Activated CD8-positive, alpha-beta T cell treated with anti-CD3 and anti-CD28 coated beads, Interleukin-2, amount 10 ng/mL, durations not matched to agents 7 days and 5 days (primary cell): Measurements from ENCODE around the gene RASAL2. TPM values are rescaled to one million over a fixed set of nuclear protein-coding genes. Genes with fewer than 3 reads are reported as not detected.
"Not testable (repeated sequence)": the region's sequence is repeated elsewhere in the genome, so short reads cannot be mapped to it uniquely, and the experiment has no call there.

ENCODE experiments used
- ATAC-seq: fragments of 150-1000 bp; cut with Tn5 transposase; one replicate; pipeline ENCODE4 v1.10.0; 2021; ENCODE audit warnings: moderate library complexity
- CTCF ChIA-PET: fragments of 350-600 bp; sonication (Branson Sonifier 250); formaldehyde crosslinking; loops from one replicate; lab custom pipeline; 2021; ENCODE audit warnings: antibody characterized with exemption; lab: Charles Lee
- POLR2A ChIA-PET: fragments of 350-600 bp; sonication (Branson Sonifier 250); formaldehyde crosslinking; loops from one replicate; lab custom pipeline; 2021; ENCODE audit warnings: antibody characterized with exemption; lab: Charles Lee
- DNase-seq: peaks from one replicate; pipeline ENCODE4 v3.0.0-alpha.2; 2020
- H3K27ac Mint-ChIP-seq: one replicate; pipeline ENCODE4 v1.8.0; 2021; ENCODE audit warnings: mild to moderate bottlenecking, mixed read lengths
- H3K27me3 Mint-ChIP-seq: one replicate; pipeline ENCODE4 v1.8.0; 2021; ENCODE audit warnings: low read depth, mixed read lengths
- H3K36me3 Mint-ChIP-seq: one replicate; pipeline ENCODE4 v1.8.0; 2021; ENCODE audit warnings: low read depth, mixed read lengths
- H3K4me1 Mint-ChIP-seq: one replicate; pipeline ENCODE4 v1.8.0; 2021; ENCODE audit warnings: low read depth, mixed read lengths
- H3K4me3 Mint-ChIP-seq: one replicate; pipeline ENCODE4 v1.8.0; 2021; ENCODE audit warnings: mild to moderate bottlenecking, mixed read lengths
- H3K9me3 Mint-ChIP-seq: one replicate; pipeline ENCODE4 v1.8.0; 2022; ENCODE audit warnings: mixed read lengths; ENCODE audit not compliant: insufficient read depth
- total RNA-seq, 2 experiments: library from RNA; stranded (reverse); gene quantifications; one replicate each; pipeline ENCODE4 v1.2.3, GENCODE V29; 2021

Gene RASAL2
- total RNA-seq, 2 experiments from 2014 or later = not detected

DNA sequence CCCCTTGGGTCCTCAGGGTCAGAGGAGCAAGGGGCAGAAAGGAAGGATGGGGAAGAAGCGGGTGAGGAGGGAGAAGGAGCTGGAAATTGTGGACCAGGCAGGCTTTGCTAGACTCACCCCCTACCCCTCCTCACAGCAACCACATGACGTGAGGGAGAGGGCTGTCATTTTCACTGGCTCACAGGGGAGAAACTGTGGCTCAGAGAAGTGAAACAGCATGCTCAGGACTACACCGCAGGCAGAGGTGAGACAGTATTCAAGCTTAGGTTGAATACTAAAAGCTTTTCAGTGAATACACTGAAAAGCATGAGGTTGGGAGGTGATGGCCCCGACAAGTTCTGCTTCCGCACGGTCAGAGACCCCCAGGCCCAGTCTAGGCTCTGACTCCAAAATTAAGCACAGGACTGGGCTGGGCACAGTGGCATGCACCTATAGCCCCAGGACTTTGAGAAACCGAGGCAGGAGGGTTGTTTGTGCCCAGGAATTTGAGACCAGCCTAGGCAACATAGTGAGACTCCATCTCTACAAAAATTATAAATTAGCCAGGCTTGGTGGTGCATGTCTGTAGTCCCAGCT lies 404.1 kb downstream of the RASAL2 start:
- H3K4me3 Mint-ChIP-seq = no peak overlapping the region
- POLR2A ChIA-PET = no interaction called here

DNA sequence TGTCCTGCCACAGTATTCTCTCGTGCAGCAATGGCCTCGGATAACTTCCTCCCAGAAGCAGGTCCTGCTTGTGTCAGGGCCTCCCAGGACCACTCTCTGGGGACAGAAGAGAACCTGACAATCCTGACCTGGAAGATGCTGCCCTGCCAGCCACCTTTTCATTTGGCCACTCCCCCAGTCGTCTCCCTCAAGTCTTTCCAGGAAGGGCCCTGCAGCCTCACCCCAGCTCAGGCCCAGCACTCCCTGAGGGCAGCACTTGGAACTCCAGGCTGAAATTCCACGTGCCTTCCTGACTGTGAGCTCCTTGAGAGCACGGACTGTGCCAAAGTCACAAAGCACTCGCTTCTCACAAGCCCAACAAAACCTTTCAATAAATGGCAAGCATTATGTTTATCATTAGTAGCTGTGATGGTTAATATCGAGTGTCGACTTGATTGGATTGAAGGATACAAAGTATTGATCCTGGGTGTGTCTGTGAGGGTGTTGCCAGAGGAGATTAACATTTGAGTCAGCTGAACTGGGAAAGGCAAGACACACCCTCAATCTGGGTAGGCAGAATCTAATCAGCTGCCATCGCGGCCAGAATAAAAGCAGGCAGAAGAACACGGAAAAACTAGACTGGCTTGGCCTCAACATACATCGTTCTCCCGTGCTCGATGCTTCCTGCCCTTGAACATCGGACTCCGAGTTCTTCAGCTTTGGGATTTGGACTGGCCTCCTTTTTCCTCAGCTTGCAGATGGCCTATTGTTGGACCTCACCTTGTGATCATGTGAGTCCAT lies 405.2 kb downstream of the RASAL2 start:
- CTCF ChIA-PET = no interaction called here
- Mint-ChIP-seq H3K27me3 (no peaks in the 10 kb centered on the region), H3K4me3 (no peak overlapping the region), H3K27ac (no peak overlapping the region), H3K9me3 (no peaks in the 10 kb centered on the region), H3K36me3 (no peaks in the 10 kb centered on the region), H3K4me1 (no peaks in the 10 kb centered on the region)
- DNase-seq (no peak), ATAC-seq (no peak)
- POLR2A ChIA-PET = no interaction called here

More for the DNA sequence above, 404.1 kb downstream of the RASAL2 start:
- no peaks in the 10 kb centered on the region for H3K36me3 Mint-ChIP-seq
- no peaks in the 10 kb centered on the region for H3K4me1 Mint-ChIP-seq
- CTCF ChIA-PET = no interaction called here
- H3K9me3 Mint-ChIP-seq = no peaks in the 10 kb centered on the region
- DNase-seq = no peak
- no peak overlapping the region for H3K27ac Mint-ChIP-seq
- ATAC-seq = no peak
- H3K27me3 Mint-ChIP-seq = no peaks in the 10 kb centered on the region

DNA sequence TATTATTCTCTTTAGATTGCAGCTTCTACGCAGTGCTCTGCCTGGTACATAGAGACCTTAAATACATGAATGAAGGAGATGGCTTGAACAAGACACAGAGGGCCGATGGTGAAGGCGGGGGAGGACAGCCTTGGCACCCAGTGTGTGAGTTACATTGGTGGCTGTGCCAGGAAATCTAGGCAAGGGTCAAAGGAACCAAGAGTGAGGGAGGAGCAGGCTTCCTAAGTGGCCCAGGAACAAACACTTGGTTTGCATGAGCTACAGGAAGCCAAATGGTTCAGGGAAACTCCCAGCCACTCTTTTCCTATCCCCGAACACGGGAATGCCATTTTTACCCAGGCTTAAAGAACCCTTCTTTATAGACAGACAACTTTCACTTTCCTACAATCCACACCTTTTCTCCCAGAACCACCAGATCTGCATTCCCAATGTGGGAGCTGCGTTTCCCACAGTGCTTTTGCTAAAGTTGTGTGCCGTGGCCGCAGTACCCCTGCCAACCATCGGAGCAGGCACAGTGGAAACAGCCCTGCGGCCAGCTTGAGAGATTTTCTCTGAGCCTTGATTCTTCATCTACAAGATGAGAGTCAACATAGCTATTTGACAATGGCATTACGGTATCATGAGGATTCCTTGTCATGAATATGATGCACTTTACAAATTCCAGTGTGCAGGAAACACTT lies 406.3 kb downstream of the RASAL2 start:
- DNase-seq (no peak), ATAC-seq (no peak)
- no peaks in the 10 kb centered on the region for H3K36me3 Mint-ChIP-seq
- CTCF ChIA-PET = interaction anchor here (0.8 to 1.8 kb wide), 5 partner anchors 28 to 503 kb away, joined by 3 to 11 read pairs (median 4); no protein-coding TSS in a partner anchor
- no peaks in the 10 kb centered on the region for H3K9me3 Mint-ChIP-seq
- no peaks in the 10 kb centered on the region for H3K27me3 Mint-ChIP-seq
- no peak overlapping the region for H3K4me3 Mint-ChIP-seq
- no peaks in the 10 kb centered on the region for H3K4me1 Mint-ChIP-seq
- POLR2A ChIA-PET = no interaction called here
- H3K27ac Mint-ChIP-seq = no peak overlapping the region

DNA sequence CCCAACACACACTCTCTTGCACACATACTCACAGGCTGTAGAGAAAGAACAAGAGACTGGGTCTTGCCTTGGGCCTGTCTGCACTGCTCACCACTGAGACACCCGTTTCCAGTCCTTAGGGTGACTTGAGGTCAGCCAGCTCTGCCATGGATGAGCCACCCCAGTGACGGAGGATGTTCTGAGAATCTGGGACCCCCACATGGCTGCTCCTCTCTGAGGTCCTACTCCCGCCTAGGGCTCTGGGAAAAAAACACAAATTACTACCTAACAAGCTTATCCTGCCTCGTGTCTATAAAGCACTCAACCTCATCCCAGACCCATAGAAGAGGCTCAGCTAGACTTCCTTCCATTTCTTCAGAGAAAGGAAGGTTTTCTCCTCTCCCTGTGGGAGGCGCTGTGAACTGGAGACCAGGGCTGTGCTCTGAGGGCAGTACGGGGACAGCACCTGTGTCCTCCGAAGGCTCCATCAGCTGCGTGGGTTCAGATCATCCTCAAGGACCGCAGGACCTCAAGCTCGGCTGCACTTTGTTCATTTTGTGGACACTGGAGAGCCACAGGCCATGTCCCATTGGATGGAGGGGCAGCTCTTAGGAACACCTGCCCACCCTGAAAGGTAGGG lies 407.1 kb downstream of the RASAL2 start:
- Mint-ChIP-seq H3K9me3 (no peaks in the 10 kb centered on the region), H3K4me1 (no peaks in the 10 kb centered on the region), H3K27me3 (no peaks in the 10 kb centered on the region), H3K4me3 (no peak overlapping the region), H3K36me3 (no peaks in the 10 kb centered on the region), H3K27ac (no peak overlapping the region)
- POLR2A ChIA-PET = no interaction called here
- no peak for ATAC-seq
- DNase-seq = no peak
- CTCF ChIA-PET = interaction anchor here (0.7 to 1.9 kb wide), 15 partner anchors 9 to 502 kb away, joined by 3 to 11 read pairs (median 4); no protein-coding TSS in a partner anchor

DNA sequence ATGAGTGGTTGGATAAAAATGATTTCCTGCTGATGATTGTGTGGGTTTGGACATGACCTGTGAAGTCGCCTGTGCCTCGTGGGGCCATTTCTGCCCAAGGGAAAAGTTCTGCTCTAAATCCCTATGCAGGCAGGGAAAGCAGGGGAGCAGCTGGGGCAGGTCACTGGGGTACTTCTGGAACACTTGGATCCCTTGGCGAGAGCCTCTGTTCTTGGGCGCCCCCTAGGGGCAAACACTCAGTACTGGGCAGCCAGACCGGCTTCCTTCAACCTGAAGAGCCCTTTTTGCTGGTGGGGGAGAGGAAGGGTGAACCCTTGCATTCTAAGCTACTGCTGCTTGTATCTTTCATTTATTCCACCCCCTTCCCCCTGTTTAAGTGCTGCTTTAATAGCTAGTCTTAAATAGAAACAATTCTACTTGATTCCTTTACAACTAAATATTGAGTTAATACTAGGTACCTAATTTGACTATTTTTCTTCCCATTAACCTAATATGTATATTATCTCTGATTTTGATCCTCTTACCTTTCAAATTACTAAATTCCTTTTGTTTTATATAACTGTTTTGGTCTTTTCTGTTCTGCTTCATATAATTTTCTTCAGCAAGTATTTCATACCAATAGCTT lies 407.9 kb downstream of the RASAL2 start:
- no peaks in the 10 kb centered on the region for H3K27me3 Mint-ChIP-seq
- ChIA-PET POLR2A (no interaction called here), CTCF (interaction anchor here (0.6 to 1.9 kb wide), 19 partner anchors 8 to 825 kb away, joined by 3 to 11 read pairs (median 4); no protein-coding TSS in a partner anchor)
- H3K9me3 Mint-ChIP-seq = no peaks in the 10 kb centered on the region
- H3K4me3 Mint-ChIP-seq = no peak overlapping the region
- peak; percentile 69 for DNase-seq
- H3K36me3 Mint-ChIP-seq = no peaks in the 10 kb centered on the region
- H3K27ac Mint-ChIP-seq = no peak overlapping the region
- H3K4me1 Mint-ChIP-seq = no peaks in the 10 kb centered on the region
- ATAC-seq = peak; percentile 83

DNA sequence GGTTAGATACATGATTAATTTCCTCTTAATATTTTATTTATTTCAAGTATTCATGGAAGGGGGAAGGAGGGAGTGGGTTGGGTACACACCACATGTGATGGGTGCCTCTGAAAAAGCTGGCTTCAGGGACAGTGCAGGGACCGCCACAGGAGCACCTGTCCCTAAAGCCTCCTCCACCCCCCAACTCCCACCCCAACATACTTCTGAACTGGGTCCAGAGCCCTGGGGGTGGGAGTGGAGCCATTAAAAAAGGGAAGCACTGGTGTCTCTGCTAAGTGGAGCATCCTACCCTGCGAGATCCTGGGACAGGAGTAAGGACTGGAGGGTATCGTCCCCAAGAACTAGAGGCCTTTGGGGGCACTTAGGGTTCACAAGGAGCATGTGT lies 408.4 kb downstream of the RASAL2 start:
- no peak for DNase-seq
- no peak overlapping the region for H3K4me3 Mint-ChIP-seq
- ATAC-seq = no peak
- CTCF ChIA-PET = interaction anchor here (0.6 to 1.9 kb wide), 16 partner anchors 15 to 825 kb away, joined by 3 to 11 read pairs (median 4); no protein-coding TSS in a partner anchor
- POLR2A ChIA-PET = no interaction called here
- H3K27ac Mint-ChIP-seq = no peak overlapping the region
- H3K4me1 Mint-ChIP-seq = no peaks in the 10 kb centered on the region
- H3K36me3 Mint-ChIP-seq = no peaks in the 10 kb centered on the region
- H3K9me3 Mint-ChIP-seq = no peaks in the 10 kb centered on the region
- H3K27me3 Mint-ChIP-seq = no peaks in the 10 kb centered on the region

DNA sequence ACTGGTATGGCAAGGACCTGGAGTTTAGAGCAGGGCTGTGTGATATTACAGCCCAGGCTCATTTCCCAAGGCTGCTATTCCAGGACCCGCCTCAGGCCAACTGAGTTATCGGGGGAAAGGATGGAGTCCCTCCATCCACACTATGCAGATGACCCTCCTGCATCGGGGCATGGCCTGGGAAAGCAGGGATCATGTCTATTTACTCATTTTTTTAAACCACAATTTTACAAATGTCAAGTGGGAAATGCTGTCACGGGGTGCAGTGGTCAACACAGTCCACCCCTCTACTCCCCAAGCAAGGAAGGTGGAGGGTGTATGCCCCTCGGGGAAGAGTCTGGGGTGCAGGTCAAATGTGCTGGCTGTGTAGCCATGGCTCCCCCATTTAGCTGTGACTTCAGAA lies 409.0 kb downstream of the RASAL2 start:
- H3K27me3 Mint-ChIP-seq = no peaks in the 10 kb centered on the region
- no peaks in the 10 kb centered on the region for H3K36me3 Mint-ChIP-seq
- H3K4me1 Mint-ChIP-seq = no peaks in the 10 kb centered on the region
- no peak for DNase-seq
- no peak overlapping the region for H3K27ac Mint-ChIP-seq
- POLR2A ChIA-PET = no interaction called here
- ATAC-seq = no peak
- CTCF ChIA-PET = interaction anchor here (1.9 kb wide), 1 partner anchor 31 kb away, joined by 5 read pairs; no protein-coding TSS in a partner anchor
- H3K9me3 Mint-ChIP-seq = no peaks in the 10 kb centered on the region
- no peak overlapping the region for H3K4me3 Mint-ChIP-seq

DNA sequence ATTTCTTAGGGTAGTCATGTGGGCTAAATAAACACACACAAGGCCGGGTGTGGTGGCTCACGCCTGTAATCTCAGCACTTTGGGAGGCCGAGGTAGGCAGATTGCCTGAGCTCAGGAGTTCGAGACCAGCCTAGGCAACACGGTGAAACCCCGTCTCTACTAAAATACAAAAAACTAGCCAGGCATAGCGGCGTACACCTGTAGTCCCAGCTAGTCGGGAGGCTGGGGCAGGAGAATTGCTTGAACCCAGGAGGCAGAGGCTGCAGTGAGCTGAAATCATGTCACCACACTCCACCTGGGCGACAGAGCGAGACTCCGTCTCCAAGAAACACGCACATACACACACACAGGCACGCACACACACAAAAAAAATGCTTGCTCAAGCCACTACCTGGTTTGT lies 409.4 kb downstream of the RASAL2 start:
- H3K4me3 Mint-ChIP-seq, H3K27me3 Mint-ChIP-seq, H3K9me3 Mint-ChIP-seq, ATAC-seq, CTCF ChIA-PET, POLR2A ChIA-PET, DNase-seq, H3K36me3 Mint-ChIP-seq, H3K27ac Mint-ChIP-seq, H3K4me1 Mint-ChIP-seq: not testable (repeated sequence)

DNA sequence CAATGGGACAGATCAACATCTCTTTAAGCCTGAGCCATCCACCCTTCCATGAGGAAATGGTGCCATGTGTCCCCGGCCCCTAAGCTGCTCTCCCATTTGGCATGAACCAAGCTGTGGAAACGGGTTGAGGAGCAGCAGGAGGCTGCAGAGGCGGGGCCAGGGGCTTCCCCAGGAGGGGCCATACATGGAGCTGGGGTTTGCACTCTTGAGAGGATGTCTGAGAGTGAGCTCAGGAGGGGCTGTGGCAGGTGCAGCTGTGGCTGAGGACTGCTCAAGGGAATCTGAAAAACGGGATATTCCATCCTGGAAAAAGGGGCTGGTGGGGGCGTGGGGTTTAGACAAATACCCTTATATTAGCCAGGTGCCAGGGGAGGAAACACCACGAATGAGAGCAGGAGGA lies 409.9 kb downstream of the RASAL2 start:
- ATAC-seq = no peak
- no peak overlapping the region for H3K4me3 Mint-ChIP-seq
- H3K27me3 Mint-ChIP-seq = no peaks in the 10 kb centered on the region
- no peak overlapping the region for H3K27ac Mint-ChIP-seq
- H3K4me1 Mint-ChIP-seq = no peaks in the 10 kb centered on the region
- CTCF ChIA-PET = no interaction called here
- H3K9me3 Mint-ChIP-seq = no peaks in the 10 kb centered on the region
- DNase-seq = no peak
- POLR2A ChIA-PET = no interaction called here
- H3K36me3 Mint-ChIP-seq = no peaks in the 10 kb centered on the region

DNA sequence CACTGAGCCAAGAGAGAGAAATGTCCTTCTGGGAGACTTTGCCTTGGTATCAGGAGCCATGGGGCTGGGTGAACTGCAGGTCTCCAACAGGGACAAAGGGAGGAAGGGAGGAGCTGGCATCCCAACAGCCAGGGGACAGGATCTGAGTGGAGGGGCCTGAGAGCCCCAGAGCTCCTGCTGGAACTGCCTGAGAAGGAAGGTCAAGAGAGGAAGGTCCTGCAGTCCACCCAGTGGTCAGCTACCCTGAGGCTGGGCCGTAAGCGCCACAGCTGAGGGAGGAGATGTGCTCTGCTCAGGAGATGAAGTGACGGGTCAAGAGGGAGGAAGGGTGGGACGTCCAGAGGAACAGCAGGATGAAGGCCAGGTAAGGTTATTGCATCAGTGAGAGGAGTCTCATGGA lies 410.4 kb downstream of the RASAL2 start:
- Mint-ChIP-seq H3K27ac (no peak overlapping the region), H3K9me3 (no peaks in the 10 kb centered on the region), H3K4me1 (no peaks in the 10 kb centered on the region), H3K36me3 (no peaks in the 10 kb centered on the region), H3K4me3 (no peak overlapping the region), H3K27me3 (no peaks in the 10 kb centered on the region)
- ATAC-seq = no peak
- no peak for DNase-seq
- CTCF ChIA-PET = no interaction called here
- POLR2A ChIA-PET = no interaction called here

DNA sequence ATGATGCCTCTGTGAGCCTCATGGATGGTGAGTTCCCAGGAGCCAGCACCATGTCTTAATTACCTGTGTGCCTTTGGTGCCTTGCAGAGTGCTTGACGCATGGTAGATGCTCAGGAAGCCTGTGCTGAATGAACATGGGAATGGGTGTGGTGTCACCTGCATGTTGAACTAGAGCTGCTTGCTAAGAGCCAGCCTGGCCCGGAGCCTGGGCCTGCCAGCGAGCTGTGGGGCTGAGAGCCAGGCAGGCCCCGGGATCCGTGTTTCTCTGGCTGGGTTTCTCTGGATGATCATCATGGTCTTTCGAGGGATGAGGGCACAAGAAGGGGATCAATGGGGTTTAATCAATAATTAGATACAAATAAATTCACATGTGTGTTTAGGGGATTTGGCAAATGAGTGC lies 412.3 kb downstream of the RASAL2 start:
- H3K27me3 Mint-ChIP-seq = no peaks in the 10 kb centered on the region
- H3K36me3 Mint-ChIP-seq = no peaks in the 10 kb centered on the region
- POLR2A ChIA-PET = no interaction called here
- no peaks in the 10 kb centered on the region for H3K4me1 Mint-ChIP-seq
- H3K4me3 Mint-ChIP-seq = no peak overlapping the region
- H3K9me3 Mint-ChIP-seq = no peaks in the 10 kb centered on the region
- CTCF ChIA-PET = interaction anchor here (1.1 kb wide), 1 partner anchor 195 kb away, joined by 3 read pairs; no protein-coding TSS in a partner anchor
- no peak for ATAC-seq
- no peak for DNase-seq
- H3K27ac Mint-ChIP-seq = no peak overlapping the region
